Measurements from ENCODE around the gene CARF.
"Not testable (repeated sequence)": the region's sequence is repeated elsewhere in the genome, so short reads cannot be mapped to it uniquely, and the experiment has no call there.

- not testable (repeated sequence) for TF ChIP-seq CTCF, POLR2A (IDR thresholded peaks at IDR 0.05)
These were observed 57.3 kb downstream of the CARF start for GRCh38 chr2:202969404-202969803.

All from adrenal gland (tissue), 5 donors.